Prostate gland (tissue), 2 donors: Measurements from ENCODE around the gene IQCE.

Experiments
- CTCF ChIP-seq, 4 experiments: fragments of 200-600 bp in 2 of 4; fragments of 450-650 bp in 2 of 4; sonication (generic) in 2 of 4; IDR thresholded peaks; 1 replicate in 3 of 4; 2 replicates in 1 of 4; pipeline ENCODE4 v1.5.1; 2016 to 2019; ENCODE audit warnings: antibody characterized with exemption in 4 of 4, mild to moderate bottlenecking in 2 of 4, moderate library complexity in 2 of 4
- POLR2A ChIP-seq: fragments of 450-650 bp; IDR thresholded peaks from one replicate; pipeline ENCODE4 v1.6.1; 2016; ENCODE audit warnings: antibody characterized with exemption, mild to moderate bottlenecking
- POLR2AphosphoS5 ChIP-seq: sonication (generic); formaldehyde crosslinking; IDR thresholded peaks from one replicate; pipeline ENCODE4 v1.6.1; 2017; ENCODE audit warnings: antibody characterized with exemption

GRCh38 chr7:2513702-2514101, 45.1 kb upstream of the IQCE start:
- TF ChIP-seq CTCF (IDR thresholded peaks at IDR 0.05) (no peak), POLR2AphosphoS5 (no peak), POLR2A (no peak)
